Tibial nerve (tissue), 4 donors: ENCODE results near the gene HOXA4.
A peak's percentile ranks its signal among the peaks of the same experiment; 100 is the strongest.

Experiments used
- CTCF ChIP-seq, 5 experiments: fragments of 200-600 bp in 3 of 5; fragments of 450-650 bp in 2 of 5; sonication (generic) in 3 of 5; IDR thresholded peaks; one replicate each; pipeline ENCODE4 v1.5.1; 2016 to 2019; ENCODE audit warnings: antibody characterized with exemption in 5 of 5, mild to moderate bottlenecking in 3 of 5, moderate library complexity in 2 of 5
- EP300 ChIP-seq, 2 donors: sonication (generic); formaldehyde crosslinking; IDR thresholded peaks; one replicate each; pipeline ENCODE4 v1.6.1; 2017; ENCODE audit warnings: antibody characterized with exemption in 2 of 2, mild to moderate bottlenecking in 1 of 2
- POLR2A ChIP-seq, 2 donors: fragments of 450-650 bp; IDR thresholded peaks; one replicate each; pipeline ENCODE4 v1.6.1; 2017; ENCODE audit warnings: antibody characterized with exemption in 2 of 2, mild to moderate bottlenecking in 2 of 2, moderate library complexity in 2 of 2

DNA sequence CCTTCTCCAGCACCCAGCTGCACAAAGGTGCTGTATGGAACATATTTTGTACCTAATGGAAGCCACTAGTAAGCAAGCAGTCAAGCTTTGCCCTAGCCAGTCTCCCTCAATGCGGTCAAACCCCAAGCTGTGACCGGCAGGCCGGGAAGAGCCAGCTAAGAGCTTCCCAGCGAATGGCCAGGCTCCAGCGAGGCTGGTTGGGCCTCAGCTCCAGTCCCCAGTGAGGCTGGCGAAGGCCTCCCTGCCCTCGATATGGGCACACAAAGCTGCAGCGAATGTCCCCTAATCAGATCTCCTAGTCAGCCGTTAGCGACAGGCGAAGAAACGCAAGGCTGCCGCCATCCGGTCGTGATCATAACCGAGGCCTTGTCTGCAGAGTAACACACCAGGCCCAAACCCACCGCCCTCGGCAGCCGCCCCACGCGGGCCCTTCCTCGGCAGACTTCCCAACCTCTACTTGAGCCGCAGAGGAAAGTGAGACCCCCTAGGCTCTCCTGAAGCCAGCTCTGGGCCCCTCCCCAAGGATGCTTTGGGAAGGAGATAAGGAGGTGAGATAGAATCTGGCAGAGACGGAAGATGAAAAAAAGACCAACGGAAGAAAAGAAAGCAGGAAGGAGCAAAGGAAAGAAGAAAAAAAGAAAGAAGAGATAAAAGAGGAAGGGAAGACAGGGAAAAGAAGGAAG lies 37.8 kb upstream of the HOXA4 start:
- TF ChIP-seq CTCF (IDR thresholded peaks at IDR 0.05), result no peak
- peak in 1 of 2 donors; percentile 11 for TF ChIP-seq EP300 (IDR thresholded peaks at IDR 0.05)
- no peak for TF ChIP-seq POLR2A (IDR thresholded peaks at IDR 0.05)
